HCT116 (cell line): ENCODE data around the gene HPN. TPM values are rescaled to one million over a fixed set of nuclear protein-coding genes. Genes with fewer than 3 reads are reported as not detected.

Source experiments
- ATAC-seq: fragments of 200-7000 bp; cut with Tn5 transposase; 2 replicates; pipeline ENCODE4 v1.9.1; 2020; ENCODE audit warnings: mild to moderate bottlenecking, moderate library complexity
- BruUV-seq: library from RNA; stranded (reverse); fragments of 400-500 nt; replicated peaks from 2 replicates; lab custom pipeline; 2021; lab: Mats Ljungman, UMichigan
- CTCF ChIA-PET: fragments of 300-600 bp; sonication (Branson Sonifier 250); formaldehyde crosslinking; loops from one replicate; lab custom pipeline; 2021; ENCODE audit warnings: antibody characterized with exemption; lab: Charles Lee
- POLR2A ChIA-PET: fragments of 300-600, 350-600 bp; sonication (Branson Sonifier 250); formaldehyde crosslinking; loops from one replicate; lab custom pipeline; 2021; ENCODE audit warnings: antibody characterized with exemption; lab: Charles Lee
- RAD21 ChIA-PET, 2 experiments: fragments of 300-600 bp; sonication (Branson Sonifier 250); formaldehyde crosslinking; loops; one replicate each; lab custom pipeline; 2023; ENCODE audit warnings: low total read pairs in 2 of 2; ENCODE audit not compliant: uncharacterized antibody in 2 of 2, unreplicated experiment in 2 of 2, low non-redundant PET in 1 of 2; lab: Charles Lee
- DNase-seq: peaks from one replicate; pipeline ENCODE4 v3.0.0-alpha.2; 2010; ENCODE audit warnings: low read depth, low spot score
- H2AFZ ChIP-seq: fragments of 200-600 bp; shearing (Covaris generic), sonication (generic); 2 replicates; pipeline ENCODE4 v1.6.1; 2017; ENCODE audit warnings: low read depth, mixed run types, mixed read lengths, antibody characterized with exemption, low read length; ENCODE audit not compliant: poor library complexity, severe bottlenecking
- H3K27ac ChIP-seq: 2 replicates; pipeline ENCODE4 v1.5.1; 2012; ENCODE audit warnings: low read depth, low read length
- H3K27me3 ChIP-seq: fragments of 200-600 bp; sonication (generic); 2 replicates; pipeline ENCODE4 v1.6.1; 2016; ENCODE audit warnings: mixed run types, low read length, mixed read lengths; ENCODE audit not compliant: insufficient read depth
- H3K36me3 ChIP-seq, 2 experiments: fragments of 200-500 bp in 1 of 2; fragments of 200-600 bp in 1 of 2; sonication (Bioruptor generic) in 1 of 2; sonication (generic) in 1 of 2; 2 replicates each; pipeline versions ENCODE4 v1.5.1 to v1.6.1; 2014 to 2016; ENCODE audit warnings: low read length in 2 of 2, inconsistent platforms in 1 of 2, mixed read lengths in 1 of 2, mixed run types in 1 of 2; ENCODE audit not compliant: insufficient read depth in 2 of 2, control insufficient read depth in 1 of 2
- H3K4me1 ChIP-seq, 2 experiments: fragments of 200-600 bp in 1 of 2; sonication (generic) in 1 of 2; 2 replicates each; pipeline versions ENCODE4 v1.5.1 to v1.6.1; 2012 to 2017; ENCODE audit warnings: low read length in 2 of 2, inconsistent platforms in 1 of 2, mild to moderate bottlenecking in 1 of 2, mixed read lengths in 1 of 2, mixed run types in 1 of 2, moderate library complexity in 1 of 2; ENCODE audit not compliant: insufficient read depth in 2 of 2, control insufficient read depth in 1 of 2
- H3K4me2 ChIP-seq: fragments of 200-600 bp; sonication (generic); 2 replicates; pipeline ENCODE4 v1.6.1; 2017; ENCODE audit warnings: mixed run types, low read length, mixed read lengths
- H3K4me3 ChIP-seq, 2 experiments: fragments of 200-600 bp in 1 of 2; sonication (generic) in 1 of 2; replicated peaks in 1 of 2; 2 replicates each; pipeline ENCODE4 v1.5.1; 2011 to 2016; ENCODE audit warnings: low read length in 2 of 2, control low read depth in 1 of 2, low read depth in 1 of 2, mild to moderate bottlenecking in 1 of 2, mixed read lengths in 1 of 2, mixed run types in 1 of 2
- H3K79me2 ChIP-seq: fragments of 200-600 bp; sonication (generic); 2 replicates; pipeline ENCODE4 v1.6.1; 2017; ENCODE audit warnings: mild to moderate bottlenecking, mixed run types, low read length, moderate library complexity, mixed read lengths; ENCODE audit not compliant: insufficient read depth
- H3K9ac ChIP-seq: fragments of 200-600 bp; sonication (generic); 2 replicates; pipeline ENCODE4 v1.6.1; 2016; ENCODE audit warnings: low read length, mixed read lengths
- H3K9me2 ChIP-seq: fragments of 200-600 bp; sonication (generic), shearing (Covaris generic); 2 replicates; pipeline ENCODE4 v1.6.1; 2017; ENCODE audit warnings: mixed run types, mild to moderate bottlenecking, moderate library complexity; ENCODE audit not compliant: insufficient read depth
- H3K9me3 ChIP-seq, 2 experiments: fragments of 200-500 bp in 1 of 2; fragments of 200-600 bp in 1 of 2; sonication (Bioruptor generic) in 1 of 2; sonication (generic) in 1 of 2; 2 replicates each; pipeline ENCODE4 v1.6.1; 2014 to 2017; ENCODE audit warnings: low read length in 2 of 2, mixed read lengths in 2 of 2, inconsistent platforms in 1 of 2, low read depth in 1 of 2, mild to moderate bottlenecking in 1 of 2, mixed run types in 1 of 2, moderate library complexity in 1 of 2; ENCODE audit not compliant: control insufficient read depth in 1 of 2, insufficient read depth in 1 of 2
- H4K20me1 ChIP-seq: fragments of 200-600 bp; sonication (generic), shearing (Covaris generic); 2 replicates; pipeline ENCODE4 v1.6.1; 2017; ENCODE audit warnings: mixed run types, mild to moderate bottlenecking, moderate library complexity; ENCODE audit not compliant: insufficient read depth
- CBX3 ChIP-seq: IDR thresholded peaks from 2 replicates; pipeline ENCODE4 v1.6.1; 2012; ENCODE audit warnings: low read depth
- ELF1 ChIP-seq: IDR thresholded peaks from 2 replicates; pipeline ENCODE4 v1.6.1; 2012; ENCODE audit warnings: low read depth, borderline replicate concordance
- FOSL1 ChIP-seq: IDR thresholded peaks from 2 replicates; pipeline ENCODE4 v1.6.1; 2012; ENCODE audit warnings: low read depth
- JUND ChIP-seq: IDR thresholded peaks from 2 replicates; pipeline ENCODE4 v1.6.1; 2012
- POLR2A ChIP-seq: IDR thresholded peaks from 2 replicates; pipeline ENCODE4 v1.7.0; 2011; ENCODE audit warnings: borderline replicate concordance; ENCODE audit not compliant: insufficient read depth, insufficient read length; ENCODE audit errors: extremely low read depth
- POLR2AphosphoS5 ChIP-seq: IDR thresholded peaks from 2 replicates; pipeline ENCODE4 v1.6.1; 2011; ENCODE audit warnings: mild to moderate bottlenecking, low read depth, low read length, moderate library complexity
- SIN3A ChIP-seq: IDR thresholded peaks from 2 replicates; pipeline ENCODE4 v1.6.1; 2012; ENCODE audit warnings: low read depth
- SP1 ChIP-seq: IDR thresholded peaks from 2 replicates; pipeline ENCODE4 v1.6.1; 2012; ENCODE audit warnings: low read depth
- ZFX ChIP-seq: fragments of 450-650 bp; IDR thresholded peaks from 2 replicates; pipeline ENCODE4 v1.6.1; 2017
- ZNF274 ChIP-seq: fragments of 200-500 bp; sonication (Bioruptor generic); IDR thresholded peaks from 2 replicates; pipeline ENCODE4 v1.6.1; 2014; ENCODE audit warnings: mild to moderate bottlenecking, low read depth, low read length, inconsistent platforms
- intact Hi-C: fragments of 100-400 bp; cut with micrococcal nuclease; formaldehyde crosslinking; loops from 2 replicates; pipeline ENCODE4 v1.10.0; 2022
- total RNA-seq: library from RNA; stranded (reverse); gene quantifications from one replicate; pipeline ENCODE4 v1.2.1, GENCODE V29; 2021; ENCODE audit not compliant: unreplicated experiment
- TF ChIP-seq, protein P1 (sequence below): IDR thresholded peaks from 2 replicates; pipeline ENCODE4 v1.6.1; 2012

Gene HPN
- total RNA-seq, 1 experiment from 2014 or later, result 0.32 TPM

- ChIA-PET RAD21 (no interaction called here), POLR2A (no interaction called here), CTCF (no interaction called here)
- no peaks in the 10 kb centered on the region for H4K20me1 ChIP-seq
- H2AFZ ChIP-seq, result no peak overlapping the region
- intact Hi-C loops, result no loop called here
- peak overlapping the region; percentile 92 for H3K9ac ChIP-seq
- H3K79me2 ChIP-seq, result peaks cover 42% of the 10 kb centered on the region
- no peak for DNase-seq
- H3K4me2 ChIP-seq, result peak overlapping the region; percentile 90
- H3K36me3 ChIP-seq, result peaks cover 0 to 3% of the 10 kb centered on the region in 2 experiments; a peak in 2 of 4 replicates
- no peak for ATAC-seq
- TF ChIP-seq SP1 (no peak), POLR2A (peak; percentile 34), ZFX (peak; percentile 70), FOSL1 (no peak), POLR2AphosphoS5 (no peak; the same call in 1 of the 2 replicates), CBX3 (no peak), ZNF274 (no peak), ELF1 (no peak), SIN3A (no peak; the same call in 1 of the 2 replicates), JUND (no peak)
- peak overlapping the region; percentile 66 to 75 for H3K4me3 ChIP-seq
- peak overlapping the region; percentile 83; the same call in 1 of the 2 replicates for H3K27ac ChIP-seq
- no peaks in the 10 kb centered on the region for H3K9me2 ChIP-seq
- no peaks in the 10 kb centered on the region for H3K9me3 ChIP-seq
- H3K27me3 ChIP-seq, result no peaks in the 10 kb centered on the region
- no TSS peak for BruUV-seq
- H3K4me1 ChIP-seq, result peaks cover 14 to 26% of the 10 kb centered on the region in 2 experiments; a peak in 3 of 4 replicates
Measured at GRCh38 chr19:35000338-35000646, 41.2 kb upstream of the HPN start.

DNA sequence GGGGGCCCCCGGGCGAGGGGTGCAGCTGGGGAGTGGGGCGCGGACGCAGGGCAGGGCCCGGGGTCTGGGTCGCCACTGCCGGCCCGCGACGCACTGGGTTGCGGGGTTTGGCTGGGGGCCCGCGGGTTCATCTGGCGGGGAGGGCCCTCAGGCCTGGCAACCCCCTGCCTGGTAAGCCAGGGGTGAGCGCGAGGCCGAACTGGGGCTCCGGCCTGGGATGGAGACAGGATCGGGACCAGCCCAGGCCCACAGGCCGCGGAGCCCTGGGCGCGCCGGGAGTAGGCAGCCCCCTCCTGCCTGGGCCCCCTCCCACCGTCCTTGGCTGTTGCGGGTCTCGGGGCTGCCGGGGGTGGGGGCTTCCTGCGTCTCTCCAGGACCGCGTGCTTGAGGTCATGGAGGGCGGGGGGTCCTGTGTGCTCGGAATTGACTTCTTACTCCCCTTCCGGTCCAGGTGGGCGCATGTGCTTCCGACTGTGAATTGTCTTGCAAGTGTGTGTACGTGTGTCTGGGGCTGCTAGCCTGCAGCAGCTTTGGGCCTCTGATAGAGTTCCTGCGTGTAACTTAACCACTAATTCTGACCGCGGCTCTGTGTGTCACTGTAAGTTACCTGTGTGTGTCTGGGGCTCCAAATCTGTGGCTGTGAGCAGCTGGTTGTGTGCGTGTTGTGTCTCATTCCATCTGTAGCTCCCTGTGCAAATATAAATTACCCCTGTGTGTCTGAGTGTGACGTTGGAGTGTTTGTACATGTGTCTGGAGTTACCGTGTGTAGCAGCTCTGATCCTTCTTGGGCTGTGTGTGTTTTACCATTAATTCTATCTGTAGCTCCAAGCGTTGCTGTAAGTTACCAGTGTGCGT, 40.6 kb upstream of the HPN start:
- Histone ChIP-seq H3K79me2 (peaks cover 46% of the 10 kb centered on the region), H4K20me1 (no peaks in the 10 kb centered on the region), H3K9ac (peak overlapping the region; percentile 92)
- RAD21 ChIA-PET, result no interaction called here
- TF ChIP-seq POLR2AphosphoS5, result no peak
- TF ChIP-seq ZFX, result peak; percentile 71; the same call in 1 of the 2 replicates
- no peak for TF ChIP-seq SIN3A
- TF ChIP-seq, protein P1, sequence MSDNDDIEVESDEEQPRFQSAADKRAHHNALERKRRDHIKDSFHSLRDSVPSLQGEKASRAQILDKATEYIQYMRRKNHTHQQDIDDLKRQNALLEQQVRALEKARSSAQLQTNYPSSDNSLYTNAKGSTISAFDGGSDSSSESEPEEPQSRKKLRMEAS, result peak; percentile 19; the same call in 1 of the 2 replicates
- TF ChIP-seq, all 23 proteins: peak for 2
- no peak overlapping the region for H2AFZ ChIP-seq
- intact Hi-C loops, result no loop called here
- peaks cover 14 to 26% of the 10 kb centered on the region in 2 experiments; a peak in 3 of 4 replicates for H3K4me1 ChIP-seq
- BruUV-seq, result TSS peak; percentile 57
- H3K9me2 ChIP-seq, result no peaks in the 10 kb centered on the region
- H3K4me3 ChIP-seq, result peak overlapping the region; percentile 66 to 75
- peak overlapping the region; percentile 86 for H3K27ac ChIP-seq
- CTCF ChIA-PET, result interaction anchor here (1.3 kb wide), 1 partner anchor 16 kb away, joined by 3 read pairs; no protein-coding TSS in a partner anchor
- ATAC-seq, result peak; percentile 25
- H3K9me3 ChIP-seq, result no peaks in the 10 kb centered on the region
- H3K4me2 ChIP-seq, result peak overlapping the region; percentile 90
- POLR2A ChIA-PET, result interaction anchor here (0.9 kb wide), 1 partner anchor 21 kb away, joined by 3 read pairs; no protein-coding TSS in a partner anchor
- no peak for DNase-seq
- H3K27me3 ChIP-seq, result no peaks in the 10 kb centered on the region
- H3K36me3 ChIP-seq, result peaks cover 0 to 7% of the 10 kb centered on the region in 2 experiments; a peak in 3 of 4 replicates
